H1 (cell line): Measurements from ENCODE around the gene VWF. TPM values are rescaled to one million over a fixed set of nuclear protein-coding genes. Genes with fewer than 3 reads are reported as not detected.

Source experiments
- CTCF ChIA-PET: fragments of 300-600 bp; sonication (Branson Sonifier 250); formaldehyde crosslinking; loops from one replicate; lab custom pipeline; 2021; ENCODE audit not compliant: partially characterized antibody; lab: Charles Lee
- POLR2A ChIA-PET: fragments of 300-600 bp; sonication (Branson Sonifier 250); formaldehyde crosslinking; loops from one replicate; lab custom pipeline; 2021; ENCODE audit warnings: inconsistent platforms; ENCODE audit not compliant: partially characterized antibody; lab: Charles Lee
- DNase-seq, 2 experiments: peaks; one replicate each; pipeline versions ENCODE4 v3.0.0 to v3.0.0-alpha.2; 2010 to 2022; ENCODE audit warnings: low spot score in 2 of 2, low read depth in 1 of 2, mixed read lengths in 1 of 2
- FAIRE-seq: peaks from 2 replicates; lab custom pipeline; 2011; peaks lifted over from hg19 to GRCh38; lab: Jason Lieb, UNC
- H2AFZ ChIP-seq: 2 replicates; pipeline ENCODE4 v1.8.1; 2012; ENCODE audit warnings: low read length, inconsistent platforms
- H2AK5ac ChIP-seq: 2 replicates; pipeline ENCODE4 v1.6.1; 2013; ENCODE audit warnings: low read depth, low read length
- H2BK120ac ChIP-seq: replicated peaks from 2 replicates; pipeline ENCODE3; 2013; ENCODE audit warnings: low read depth, low read length, inconsistent platforms
- H2BK12ac ChIP-seq: 2 replicates; pipeline ENCODE4 v1.6.1; 2013; ENCODE audit warnings: low read depth, low read length
- H2BK15ac ChIP-seq: 2 replicates; pipeline ENCODE4 v1.6.1; 2013; ENCODE audit warnings: low read length
- H2BK20ac ChIP-seq: 2 replicates; pipeline ENCODE4 v1.6.1; 2013; ENCODE audit warnings: low read length
- H2BK5ac ChIP-seq: 2 replicates; pipeline ENCODE4 v1.6.1; 2013; ENCODE audit warnings: low read depth, low read length
- H3K14ac ChIP-seq: 2 replicates; pipeline ENCODE4 v1.6.1; 2013; ENCODE audit warnings: inconsistent platforms; ENCODE audit not compliant: insufficient read length
- H3K18ac ChIP-seq: 2 replicates; pipeline ENCODE4 v1.6.1; 2013; ENCODE audit warnings: low read length; ENCODE audit errors: extremely low read depth
- H3K23ac ChIP-seq: 2 replicates; pipeline ENCODE4 v1.6.1; 2013; ENCODE audit warnings: inconsistent platforms; ENCODE audit not compliant: insufficient read length
- H3K23me2 ChIP-seq: 2 replicates; pipeline ENCODE4 v1.6.1; 2013; ENCODE audit warnings: low read depth, low read length
- H3K27ac ChIP-seq: 2 replicates; pipeline ENCODE4 v1.6.1; 2011; ENCODE audit warnings: low read depth, low read length, inconsistent platforms
- H3K27me3 ChIP-seq, 4 experiments: replicated peaks in 1 of 4; 1 replicate in 1 of 4; 2 replicates in 3 of 4; pipeline versions ENCODE4 v1.6.1 to v1.8.1; 2011 to 2013; ENCODE audit warnings: low read length in 3 of 4, mild to moderate bottlenecking in 3 of 4, inconsistent platforms in 2 of 4, mixed read lengths in 2 of 4, moderate library complexity in 1 of 4; ENCODE audit not compliant: control insufficient read depth in 3 of 4, insufficient read depth in 3 of 4; ENCODE audit errors: extremely low read depth in 1 of 4
- H3K36me3 ChIP-seq, 4 experiments: 2 replicates each; pipeline versions ENCODE4 v1.6.1 to v1.8.1; 2011 to 2013; ENCODE audit warnings: mild to moderate bottlenecking in 4 of 4, low read length in 3 of 4, moderate library complexity in 2 of 4, control low read depth in 1 of 4, inconsistent platforms in 1 of 4; ENCODE audit not compliant: insufficient read depth in 4 of 4, control insufficient read depth in 2 of 4
- H3K4ac ChIP-seq: replicated peaks from 2 replicates; pipeline ENCODE3; 2013; ENCODE audit warnings: low read length, low read depth, mixed read lengths, inconsistent platforms; ENCODE audit not compliant: insufficient read length
- H3K4me1 ChIP-seq, 4 experiments: replicated peaks in 1 of 4; 1 replicate in 1 of 4; 2 replicates in 3 of 4; pipeline versions ENCODE4 v1.6.1 to v1.8.1; 2011 to 2013; ENCODE audit warnings: low read length in 3 of 4, inconsistent platforms in 2 of 4, mixed read lengths in 1 of 4; ENCODE audit not compliant: insufficient read depth in 4 of 4, control insufficient read depth in 3 of 4
- H3K4me2 ChIP-seq, 2 experiments: 2 replicates each; pipeline versions ENCODE4 v1.6.1 to v1.8.1; 2011 to 2013; ENCODE audit warnings: low read depth in 2 of 2, low read length in 2 of 2, control low read depth in 1 of 2, inconsistent platforms in 1 of 2, mild to moderate bottlenecking in 1 of 2; ENCODE audit not compliant: insufficient read depth in 1 of 2
- H3K4me3 ChIP-seq, 4 experiments: fragments of 200-600, 300-600 bp in 1 of 4; sonication (generic), shearing (Covaris generic), sonication (Bioruptor Twin) in 1 of 4; 2 replicates each; pipeline versions ENCODE4 v1.5.1 to v1.8.1; 2011 to 2016; ENCODE audit warnings: low read length in 4 of 4, low read depth in 3 of 4, control low read depth in 2 of 4, inconsistent platforms in 2 of 4, mild to moderate bottlenecking in 2 of 4, mixed read lengths in 1 of 4, moderate library complexity in 1 of 4; ENCODE audit not compliant: insufficient read depth in 2 of 4; ENCODE audit errors: extremely low read depth in 1 of 4
- H3K56ac ChIP-seq: replicated peaks from 2 replicates; pipeline ENCODE3; 2013; ENCODE audit warnings: low read depth, mild to moderate bottlenecking, mixed read lengths, low read length, inconsistent platforms; ENCODE audit not compliant: insufficient read length
- H3K79me1 ChIP-seq: 2 replicates; pipeline ENCODE4 v1.6.1; 2013; ENCODE audit warnings: low read depth, low read length, control low read depth
- H3K79me2 ChIP-seq, 2 experiments: 2 replicates each; pipeline versions ENCODE4 v1.6.1 to v1.8.1; 2012 to 2013; ENCODE audit warnings: low read length in 2 of 2, mild to moderate bottlenecking in 2 of 2, inconsistent platforms in 1 of 2; ENCODE audit not compliant: insufficient read depth in 2 of 2, control insufficient read depth in 1 of 2
- H3K9ac ChIP-seq, 4 experiments: replicated peaks in 1 of 4; 1 replicate in 1 of 4; 2 replicates in 3 of 4; pipeline versions ENCODE4 v1.6.1 to v1.8.1; 2011 to 2013; ENCODE audit warnings: low read depth in 3 of 4, low read length in 3 of 4, control low read depth in 2 of 4, mild to moderate bottlenecking in 2 of 4, moderate library complexity in 2 of 4, inconsistent platforms in 1 of 4; ENCODE audit errors: extremely low read depth in 1 of 4
- H3K9me3 ChIP-seq, 2 experiments: 2 replicates each; pipeline versions ENCODE4 v1.6.1 to v1.8.1; 2012 to 2013; ENCODE audit warnings: mild to moderate bottlenecking in 2 of 2, moderate library complexity in 2 of 2, control low read depth in 1 of 2, inconsistent platforms in 1 of 2, low read depth in 1 of 2, low read length in 1 of 2, mixed read lengths in 1 of 2; ENCODE audit not compliant: insufficient read depth in 2 of 2
- H4K20me1 ChIP-seq, 2 experiments: replicated peaks in 1 of 2; 2 replicates each; pipeline versions ENCODE3 to v1.8.1; 2011 to 2013; ENCODE audit warnings: inconsistent platforms in 2 of 2, low read length in 2 of 2, mild to moderate bottlenecking in 1 of 2; ENCODE audit not compliant: insufficient read depth in 2 of 2, control insufficient read depth in 1 of 2
- H4K5ac ChIP-seq: 2 replicates; pipeline ENCODE4 v1.6.1; 2013; ENCODE audit warnings: low read length, low read depth, mixed read lengths, inconsistent platforms; ENCODE audit not compliant: insufficient read length
- H4K8ac ChIP-seq: 2 replicates; pipeline ENCODE4 v1.8.0; 2013; ENCODE audit warnings: mild to moderate bottlenecking, moderate library complexity, low read length, inconsistent platforms; ENCODE audit not compliant: insufficient read depth; ENCODE audit errors: extremely low read depth
- H4K91ac ChIP-seq: replicated peaks from 2 replicates; pipeline ENCODE3; 2013; ENCODE audit warnings: low read length, mixed read lengths, inconsistent platforms; ENCODE audit not compliant: insufficient read length
- ATF3 ChIP-seq: IDR thresholded peaks from 2 replicates; pipeline ENCODE4 v1.6.1; 2011; ENCODE audit warnings: low read depth, mild to moderate bottlenecking, low read length; ENCODE audit not compliant: insufficient read depth
- CHD1 ChIP-seq: IDR thresholded peaks from 2 replicates; pipeline ENCODE4 v1.6.1; 2012; ENCODE audit warnings: low read depth, low read length, improper control_type of control experiment
- KDM5A ChIP-seq: fragments of 200-600 bp; IDR thresholded peaks from 2 replicates; pipeline ENCODE4 v1.7.1; 2012; ENCODE audit warnings: mild to moderate bottlenecking, low read length, inconsistent platforms, mixed read lengths
- RBBP5 ChIP-seq: IDR thresholded peaks from 2 replicates; pipeline ENCODE4 v1.7.1; 2012; ENCODE audit warnings: low read depth, mild to moderate bottlenecking, inconsistent platforms, low read length, moderate library complexity, borderline replicate concordance
- SIN3A ChIP-seq, 2 experiments: IDR thresholded peaks in 1 of 2; conservative IDR thresholded peaks in 1 of 2; 2 replicates each; pipeline ENCODE4 v1.6.1; 2011 to 2012; ENCODE audit warnings: low read length in 2 of 2, improper control_type of control experiment in 1 of 2, low read depth in 1 of 2, mild to moderate bottlenecking in 1 of 2
- SIX5 ChIP-seq: IDR thresholded peaks from 2 replicates; pipeline ENCODE4 v1.6.1; 2011; ENCODE audit warnings: mild to moderate bottlenecking, low read depth, low read length
- YY1 ChIP-seq: IDR thresholded peaks from 2 replicates; pipeline ENCODE4 v1.6.1; 2011; ENCODE audit warnings: low read depth, mild to moderate bottlenecking, low read length
- ZNF274 ChIP-seq: IDR thresholded peaks from 2 replicates; pipeline ENCODE4 v1.7.0; 2012; ENCODE audit warnings: low read length, borderline replicate concordance; ENCODE audit errors: extremely low read depth
- WGBS, 2 experiments: shearing (Covaris generic) in 1 of 2; methylation state at CpG; one replicate each; pipeline versions ENCODE4 v1.1.6 to v1.1.7; 2013 to 2015; ENCODE audit warnings: low lambda C conversion rate in 2 of 2, mixed read lengths in 2 of 2, inconsistent platforms in 1 of 2, low coverage in 1 of 2, missing lambda C conversion rate in 1 of 2; ENCODE audit not compliant: insufficient replicate concordance in 2 of 2, insufficient coverage in 1 of 2, insufficient read length in 1 of 2; ENCODE audit errors: extremely low coverage in 1 of 2, missing lambda C conversion rate in 1 of 2; 5-methylcytosine and 5-hydroxymethylcytosine counted together
- polyA plus RNA-seq, 7 experiments: library from polyadenylated mRNA; depleted of rRNA in 3 of 7; stranded (reverse) in 5 of 7; unstranded in 2 of 7; fragments of >200 nt in 5 of 7; fragments of 200-250 nt in 2 of 7; gene quantifications; 1 replicate in 5 of 7; 2 replicates in 1 of 7; 4 replicates in 1 of 7; pipeline versions ENCODE4 v1.2.1 to v1.2.3, GENCODE V29; 2011 to 2013; ENCODE audit warnings: missing spikeins in 2 of 7, mixed read lengths in 2 of 7
- total RNA-seq: library from RNA; stranded (reverse); fragmentation: NEBNext Ultra II Directional; extraction: Animal tissue kit (Norgen Biotek cat#: 25700); gene quantifications from 2 replicates; pipeline ENCODE4 v1.2.1, GENCODE V29; 2021

VWF gene
- total and polyA plus RNA-seq, 2 of the 8 experiments (the other 6 are each of a cell fraction or from before 2014, with no cell fraction given): 0.39 to 0.60 TPM

GRCh38 chr12:6158255-6158654 lies 33.8 kb upstream of the VWF start:
- DNase-seq: no peak
- CTCF ChIA-PET: interaction anchor here (0.9 to 2.2 kb wide), 4 partner anchors 92 to 147 kb away, joined by 3 to 6 read pairs (median 3); no protein-coding TSS in a partner anchor
- no peaks in the 10 kb centered on the region for H3K79me1 ChIP-seq
- no peak overlapping the region for H4K5ac ChIP-seq
- H3K27ac ChIP-seq: no peak overlapping the region
- H2BK120ac ChIP-seq: no peak overlapping the region
- H3K36me3 ChIP-seq: no peaks in the 10 kb centered on the region
- H4K8ac ChIP-seq: no peak overlapping the region
- WGBS, 2 experiments: 80% methylated on average over 2 of the region's 4 CpGs; no CpG with 5 or more reads in 1 of the 2 experiments
- H2AK5ac ChIP-seq: no peak overlapping the region
- no peak overlapping the region for H3K4me2 ChIP-seq
- FAIRE-seq: no peak
- H2BK20ac ChIP-seq: no peak overlapping the region
- H3K56ac ChIP-seq: no peak overlapping the region
- no peak overlapping the region for H3K9ac ChIP-seq
- H4K20me1 ChIP-seq: no peaks in the 10 kb centered on the region
- no peak overlapping the region for H3K18ac ChIP-seq
- no peaks in the 10 kb centered on the region for H3K23me2 ChIP-seq
- no peak overlapping the region for H4K91ac ChIP-seq
- no peak overlapping the region for H2BK5ac ChIP-seq
- H3K27me3 ChIP-seq: no peaks in the 10 kb centered on the region
- POLR2A ChIA-PET: interaction anchor here (1.1 kb wide), 1 partner anchor 43 kb away, joined by 3 read pairs; no protein-coding TSS in a partner anchor
- H3K14ac ChIP-seq: no peak overlapping the region
- H3K23ac ChIP-seq: no peak overlapping the region
- no peak overlapping the region for H2BK15ac ChIP-seq
- H3K4me3 ChIP-seq: no peak overlapping the region
- no peak overlapping the region for H3K4ac ChIP-seq
- TF ChIP-seq ZNF274 (no peak), SIX5 (no peak), RBBP5 (no peak), SIN3A (conservative IDR thresholded peaks at IDR 0.05 in 1 of 2, IDR thresholded peaks at IDR 0.05 in 1 of 2; ENCODE audit: low read depth in 1 of 2, low read length in 2 of 2) (no peak), ATF3 (no peak), KDM5A (no peak), CHD1 (no peak), YY1 (no peak)
- no peaks in the 10 kb centered on the region for H3K79me2 ChIP-seq
- H3K9me3 ChIP-seq: no peaks in the 10 kb centered on the region; a peak in 1 of 4 replicates
- no peak overlapping the region for H2AFZ ChIP-seq
- H3K4me1 ChIP-seq: no peaks in the 10 kb centered on the region
- H2BK12ac ChIP-seq: no peak overlapping the region
